NCI-H2196 (cell line): Measurements from ENCODE around the gene OPRL1.
A peak's percentile ranks its signal among the peaks of the same experiment; 100 is the strongest.

ENCODE experiments used
- DNase-seq: peaks from one replicate; lab custom pipeline; 2025; ENCODE audit not compliant: unreplicated experiment; lab: John Stamatoyannopoulos, UW

Gene OPRL1

DNA sequence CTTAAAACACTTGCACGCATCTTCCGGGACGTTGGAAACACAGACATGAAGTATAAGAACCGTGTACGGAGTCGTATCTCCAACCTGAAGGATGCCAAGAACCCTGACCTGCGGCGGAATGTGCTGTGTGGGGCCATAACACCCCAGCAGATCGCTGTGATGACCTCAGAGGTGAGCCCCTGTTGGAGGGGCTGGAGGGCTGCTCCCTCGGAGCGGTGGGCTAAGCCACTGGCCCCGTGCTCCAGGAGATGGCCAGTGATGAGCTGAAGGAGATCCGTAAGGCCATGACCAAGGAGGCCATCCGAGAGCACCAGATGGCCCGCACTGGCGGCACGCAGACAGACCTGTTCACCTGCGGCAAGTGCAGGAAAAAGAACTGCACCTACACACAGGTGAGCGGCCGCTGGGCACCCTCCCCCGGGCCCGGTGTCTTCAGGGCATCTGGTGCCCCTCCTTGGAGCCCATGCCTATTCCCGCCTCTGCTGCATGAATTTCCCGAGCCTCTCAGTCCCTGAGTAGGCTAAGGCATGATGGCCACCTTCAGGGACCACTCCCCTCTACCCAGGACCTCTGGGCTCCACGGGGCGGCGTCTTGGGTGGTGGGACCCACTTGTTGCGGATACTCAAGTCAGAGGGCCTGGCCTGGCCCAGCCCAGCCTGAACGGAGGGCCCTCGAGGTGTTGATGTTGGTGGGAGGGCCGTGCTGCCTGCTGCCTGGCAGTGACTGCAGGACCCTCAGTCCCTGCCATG is 9.5 kb upstream of the OPRL1 start:
- no peak for DNase-seq

DNA sequence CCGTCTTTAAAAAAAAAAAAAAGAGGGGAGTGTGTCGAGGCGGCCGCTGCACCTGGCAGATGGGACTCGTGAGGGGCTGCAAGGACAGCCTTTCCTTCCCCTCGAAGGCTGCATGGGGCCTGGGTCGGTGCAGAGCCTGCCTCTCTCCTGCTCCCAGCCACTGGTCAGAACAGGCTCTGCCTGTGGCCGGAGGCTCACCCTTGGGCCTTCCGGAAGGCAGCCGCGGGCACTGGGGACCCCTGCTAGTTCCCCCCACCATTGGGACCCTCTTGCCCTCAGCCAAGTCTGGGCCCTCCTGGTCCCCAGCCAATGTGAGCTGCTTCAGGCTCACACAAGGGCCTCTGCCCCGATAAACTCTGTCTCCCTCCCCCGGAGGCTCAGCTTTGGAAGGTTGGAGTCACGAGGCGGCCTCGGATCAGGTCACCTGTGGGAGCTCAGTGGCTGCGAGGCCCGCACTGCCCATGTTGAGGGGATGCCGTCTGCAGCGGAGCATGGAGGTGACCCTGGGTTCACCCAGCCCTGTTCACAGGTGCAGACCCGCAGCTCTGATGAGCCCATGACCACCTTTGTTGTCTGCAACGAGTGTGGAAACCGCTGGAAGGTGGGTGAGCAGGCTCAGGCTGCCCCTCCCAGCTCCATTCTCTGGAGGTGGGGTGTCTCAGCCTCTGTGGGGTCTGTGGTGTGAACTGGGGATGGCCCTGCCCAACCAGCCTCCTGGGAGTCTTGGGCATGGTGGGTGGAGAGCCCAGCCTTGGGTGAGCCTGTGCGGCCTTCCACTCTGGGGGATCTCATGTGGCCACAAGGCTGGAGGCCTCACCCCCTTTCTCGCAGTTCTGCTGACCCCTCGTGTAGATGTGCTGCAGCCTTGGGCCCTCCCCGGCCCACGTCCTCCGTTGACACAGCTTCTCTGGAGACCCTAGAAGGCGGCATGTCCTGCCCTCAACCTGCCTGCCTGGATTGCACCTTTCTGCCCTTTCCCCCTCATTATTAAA is 8.2 kb upstream of the OPRL1 start:
- no peak for DNase-seq

DNA sequence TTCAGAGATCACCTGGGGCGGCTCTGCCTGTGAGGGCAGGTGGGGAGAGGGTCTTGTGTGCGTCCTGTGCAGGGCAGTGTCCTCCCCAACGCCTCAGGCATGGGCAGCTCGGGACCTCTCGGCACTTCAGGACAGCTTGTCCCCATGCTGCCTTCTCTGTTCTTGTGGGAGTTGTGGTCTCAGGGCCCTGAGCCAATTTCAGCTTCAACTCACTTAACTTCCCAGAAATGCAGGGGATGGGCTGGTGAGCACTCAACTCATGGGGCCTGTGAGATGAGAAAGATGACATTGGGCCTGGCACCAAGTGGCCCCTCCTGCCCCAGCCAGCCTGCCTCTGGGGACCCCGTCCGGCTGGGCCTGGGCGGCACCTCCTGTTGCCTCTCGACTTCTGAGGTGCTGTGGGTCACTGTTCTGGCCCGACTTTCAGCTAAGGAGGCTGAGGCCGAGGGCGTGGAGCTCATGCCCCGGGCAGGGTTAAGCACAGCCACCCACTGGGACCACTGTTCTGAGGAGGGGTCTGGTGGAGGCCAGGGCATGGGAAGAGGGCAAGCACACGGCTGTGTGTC is 7.3 kb upstream of the OPRL1 start:
- no peak for DNase-seq

DNA sequence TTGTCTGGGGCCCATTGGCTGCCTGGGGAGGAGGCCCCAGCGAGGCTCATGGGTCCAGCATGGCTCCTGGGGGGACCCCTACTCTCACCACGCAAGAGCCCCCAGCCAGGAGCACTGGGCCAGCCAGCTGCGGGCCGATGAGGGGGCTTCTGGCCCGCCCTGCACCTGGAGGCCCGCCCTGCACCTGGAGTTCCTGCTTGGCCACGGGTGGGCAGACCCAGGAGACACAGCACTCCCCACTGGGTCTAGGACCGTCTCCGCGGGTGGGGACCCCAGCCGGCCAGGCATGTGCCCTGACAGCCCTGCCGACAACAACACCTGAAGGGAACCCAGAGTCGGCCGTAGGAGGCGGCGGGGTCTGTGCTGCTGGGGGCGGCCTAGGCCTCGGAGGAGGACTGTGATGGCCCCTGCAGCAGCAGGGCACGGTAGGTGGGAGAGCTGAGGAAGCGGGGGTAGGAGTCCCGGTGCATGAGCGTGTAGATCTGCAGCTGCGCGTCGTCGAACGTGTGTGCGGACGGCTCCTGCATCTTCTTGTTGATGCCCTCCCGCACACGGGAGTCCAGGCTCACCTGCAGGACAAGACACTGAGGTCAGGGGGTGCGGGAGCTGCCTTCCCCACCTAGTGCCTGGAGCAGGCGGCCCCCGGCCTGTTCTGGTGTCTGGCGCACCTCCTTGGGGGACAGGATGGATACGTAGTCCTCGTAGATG is 6.3 kb upstream of the OPRL1 start:
- DNase-seq, result no peak

DNA sequence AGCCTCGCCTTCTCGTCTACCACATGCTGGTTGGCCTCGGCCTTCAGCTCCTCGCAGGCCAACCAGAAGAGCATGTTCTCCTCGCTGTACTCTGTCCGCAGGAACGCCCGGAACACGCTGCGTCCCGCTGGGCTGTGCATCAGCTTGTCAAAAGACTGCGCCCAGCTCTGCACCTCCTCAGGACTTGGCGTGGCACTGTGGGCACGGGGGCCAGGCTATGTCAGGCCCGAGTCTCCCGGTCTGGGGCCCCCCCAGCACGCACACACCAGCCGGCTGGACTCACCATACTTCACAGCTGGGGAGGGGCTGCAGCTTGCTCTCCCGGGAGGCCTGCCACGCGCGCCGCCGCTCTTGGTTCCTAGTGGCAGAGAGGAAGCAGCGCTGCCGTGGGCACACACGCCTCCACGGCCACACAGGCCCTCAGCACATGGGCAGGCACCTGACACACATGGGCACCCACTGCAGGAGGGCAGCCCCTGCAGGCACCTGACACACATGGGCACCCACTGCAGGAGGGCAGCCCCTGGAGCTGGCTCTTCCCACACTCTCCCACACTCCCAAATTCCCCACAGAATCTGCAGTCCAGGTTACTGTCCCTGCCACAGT is 5.6 kb upstream of the OPRL1 start:
- DNase-seq, result no peak

DNA sequence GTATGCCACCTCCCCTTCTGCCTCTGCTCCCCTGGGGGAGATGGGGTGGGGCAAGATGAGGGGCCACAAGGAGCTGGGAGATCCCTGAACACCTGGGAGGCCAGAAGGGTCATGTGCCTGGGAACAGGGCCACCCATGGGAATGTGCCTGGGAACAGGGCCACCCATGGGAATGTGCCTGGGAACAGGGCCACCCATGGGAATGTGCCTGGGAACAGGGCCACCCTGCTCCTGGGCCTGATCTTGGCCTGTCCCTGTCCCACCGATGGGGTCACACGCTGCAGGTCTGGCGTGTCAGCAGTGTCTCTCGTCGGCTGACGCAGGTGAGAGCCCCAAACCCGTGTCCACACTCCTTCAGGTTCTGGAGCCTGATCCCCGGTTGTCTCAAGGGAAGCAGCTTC is 4.9 kb upstream of the OPRL1 start:
- no peak for DNase-seq

DNA sequence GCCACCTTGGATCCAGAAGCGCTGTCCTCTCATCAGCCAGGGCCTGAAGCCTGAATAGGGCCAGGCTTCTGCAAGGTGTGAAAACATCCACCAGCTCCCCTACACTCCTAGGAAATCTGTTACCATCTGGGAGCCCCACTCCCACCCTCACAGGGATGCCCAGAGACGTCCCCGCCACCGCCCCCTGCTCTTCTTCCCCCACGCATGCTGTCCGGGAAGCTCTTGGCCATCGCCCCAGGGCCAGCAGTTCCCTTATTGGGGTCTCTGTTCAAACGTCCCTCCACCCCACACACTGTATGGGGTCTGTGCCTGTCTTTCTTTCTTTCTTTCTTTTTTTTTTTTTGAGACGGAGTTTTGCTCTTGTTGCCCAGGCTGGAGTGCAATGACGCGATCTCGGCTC is 4.3 kb upstream of the OPRL1 start:
- no peak for DNase-seq

DNA sequence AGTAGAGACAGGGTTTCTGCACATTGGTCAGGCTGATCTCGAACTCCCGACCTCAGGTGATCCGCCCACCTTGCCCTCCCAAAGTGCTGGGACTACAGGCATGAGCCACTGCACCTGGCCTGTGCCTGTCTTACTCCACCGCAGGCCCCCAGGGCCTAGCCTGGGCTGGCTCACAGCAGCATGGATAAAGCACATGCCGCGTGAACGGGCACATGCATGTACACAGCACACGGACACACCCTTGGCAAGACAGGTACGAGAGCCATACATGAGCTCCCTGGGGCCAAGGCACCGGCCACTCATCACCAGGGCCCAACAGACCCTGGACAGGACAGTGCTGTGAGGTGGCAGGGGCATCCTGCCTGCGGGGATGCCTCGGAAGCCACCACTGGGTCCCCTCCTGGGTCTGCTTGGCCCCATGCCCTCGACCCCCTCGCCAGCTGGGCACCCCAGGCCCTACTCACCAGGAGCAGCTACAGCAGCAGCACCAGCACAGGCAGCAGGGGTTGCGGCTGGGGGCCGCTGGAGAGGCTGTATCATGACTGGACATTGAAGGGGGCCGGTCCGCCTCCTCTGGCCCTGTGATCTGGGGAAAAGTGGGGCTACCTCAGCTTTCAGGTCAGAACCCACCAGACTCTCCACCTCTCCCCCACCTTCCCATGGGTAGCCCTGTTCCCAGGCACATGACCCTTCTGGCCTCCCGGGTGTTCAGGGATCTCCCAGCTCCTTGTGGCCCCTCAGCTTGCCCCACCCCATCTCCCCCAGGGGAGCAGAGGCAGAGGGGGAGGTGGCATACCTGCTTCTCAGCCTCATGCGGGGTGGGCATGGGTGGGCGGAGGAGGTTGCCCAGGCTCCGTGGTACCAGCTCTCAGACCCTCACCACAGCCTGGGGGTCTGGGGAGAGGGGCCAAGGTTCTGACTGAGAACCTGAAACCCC is 3.6 kb upstream of the OPRL1 start:
- no peak for DNase-seq

DNA sequence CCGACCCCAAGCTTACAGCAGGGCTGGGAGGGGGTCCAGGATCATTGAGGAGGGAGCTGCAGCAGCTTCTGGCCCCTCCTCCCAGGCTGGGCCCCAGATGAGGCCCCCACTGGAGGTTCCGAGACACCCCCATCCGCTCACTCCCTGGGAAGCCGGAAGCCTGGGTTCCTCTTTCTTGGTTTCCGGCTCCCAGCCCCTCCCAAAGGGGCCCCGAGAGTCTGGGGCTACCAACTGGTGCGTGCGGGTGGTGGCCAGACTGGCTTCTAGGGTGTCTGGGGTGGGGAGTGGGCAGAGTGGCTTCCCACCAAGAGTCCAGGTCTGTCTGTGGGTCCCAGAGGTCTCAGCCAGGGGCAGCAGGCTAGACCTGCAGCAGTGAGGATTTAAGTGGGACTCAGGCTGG is 2.8 kb upstream of the OPRL1 start:
- no peak for DNase-seq

DNA sequence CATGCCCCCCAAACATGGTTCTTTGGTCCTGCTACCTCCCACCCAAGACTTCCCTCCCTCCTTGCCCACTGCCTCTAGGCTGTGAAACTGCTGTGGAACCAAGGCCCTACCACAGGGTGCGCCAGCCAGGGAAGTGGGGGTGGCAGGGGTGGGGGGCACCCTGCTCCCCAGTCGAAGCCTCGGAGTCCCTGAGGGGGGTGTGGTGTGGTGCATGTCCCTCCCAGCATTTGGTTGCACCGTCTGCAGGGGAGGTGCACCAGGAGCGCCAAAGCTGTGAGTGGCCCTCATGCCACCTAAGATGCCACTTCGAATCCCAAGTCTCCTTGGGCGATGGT is 2.4 kb upstream of the OPRL1 start:
- no peak for DNase-seq

DNA sequence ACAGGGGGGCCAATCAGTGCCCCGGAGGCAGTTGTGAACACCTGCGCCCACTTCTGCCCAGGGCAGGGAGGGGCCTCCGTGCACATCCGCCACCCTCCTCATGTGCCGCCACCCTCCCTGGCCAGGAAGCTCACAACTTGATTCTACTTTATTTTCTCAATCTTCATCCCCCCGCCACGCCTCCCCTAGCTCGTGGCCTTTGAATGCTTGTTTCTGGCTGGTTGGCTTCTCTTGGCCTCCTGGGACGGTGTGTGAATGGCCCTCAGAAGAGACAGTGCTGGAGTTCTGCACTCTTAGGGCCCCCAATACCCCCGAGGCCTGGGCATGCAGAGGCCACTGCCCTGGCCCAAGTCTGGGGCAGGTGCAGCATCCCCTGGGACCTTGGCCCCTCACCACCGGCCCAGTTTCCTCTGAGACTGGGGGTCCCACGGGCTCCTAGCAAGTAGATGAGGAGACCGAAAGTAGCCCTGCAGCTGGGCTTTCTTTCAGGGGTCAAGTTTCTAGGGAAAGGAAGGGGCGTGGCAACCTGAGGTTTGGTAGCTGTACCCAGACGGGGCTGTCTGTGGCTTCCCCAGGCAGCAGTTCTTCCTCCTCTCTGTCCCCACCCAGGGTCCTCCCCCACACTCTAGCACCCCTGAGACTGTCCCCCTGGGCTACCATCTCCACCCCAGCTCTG is 1.9 kb upstream of the OPRL1 start:
- DNase-seq, result no peak

DNA sequence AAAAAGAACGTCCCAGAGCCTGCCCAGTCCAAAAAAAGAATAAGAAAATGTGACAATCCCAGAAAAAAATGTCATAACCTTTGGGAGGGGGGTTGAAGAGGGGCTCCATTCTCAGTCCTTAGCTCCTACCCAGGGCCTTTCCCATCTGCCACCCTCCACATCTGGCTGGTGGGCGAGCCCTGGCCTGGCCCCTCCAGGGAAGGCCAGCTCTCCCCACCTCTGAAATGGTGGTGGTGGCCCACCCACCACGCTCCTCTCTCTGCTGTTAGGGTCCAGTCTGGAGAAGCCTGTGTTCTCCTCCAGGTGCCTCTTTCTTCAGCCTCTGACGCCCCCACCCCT is 979 bp upstream of the OPRL1 start:
- DNase-seq, result no peak

DNA sequence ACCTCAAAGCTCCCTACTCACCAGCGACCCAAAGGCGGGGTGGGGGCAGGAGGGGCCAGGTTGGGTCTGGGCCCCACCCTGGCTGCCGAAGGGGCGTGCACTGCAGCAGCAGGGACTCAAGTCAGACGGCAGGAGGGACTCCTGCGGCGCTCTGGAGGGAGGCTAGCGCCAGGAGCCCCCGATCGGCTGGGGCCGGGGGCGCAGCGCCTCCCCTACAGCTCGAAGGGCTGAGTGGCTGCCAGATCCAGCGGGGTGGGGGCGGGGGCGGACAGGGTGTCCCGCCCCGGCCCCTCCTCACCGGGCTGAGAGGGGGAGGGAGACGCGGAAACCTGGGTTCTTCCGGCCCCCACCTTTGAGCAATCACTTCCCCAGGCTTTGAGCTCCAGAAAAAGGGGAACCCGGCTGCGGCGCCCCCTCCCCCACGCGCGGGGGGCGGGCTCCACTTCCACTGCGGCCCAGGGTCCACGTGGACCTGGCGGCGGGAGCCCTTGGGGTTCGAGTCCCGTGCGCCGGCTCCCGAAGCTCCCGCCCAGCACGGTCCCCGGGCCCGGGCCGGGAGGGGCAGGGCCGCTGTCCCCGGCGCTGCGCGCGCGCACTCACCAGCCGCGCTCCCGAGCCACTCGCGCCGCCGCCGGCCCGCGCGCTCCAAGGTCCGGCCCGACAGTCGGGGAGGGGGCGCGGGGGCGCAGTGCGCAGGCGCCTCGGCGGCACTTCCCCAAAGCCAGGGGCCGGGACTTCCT is 439 bp upstream of the OPRL1 start, which contains the start of gene RGS19:
Gene RGS19 (minus strand): TSS at position 246 of the 740 bp plus-strand sequence. CDS start 2,632 bp downstream, outside the sequence.
- DNase-seq, result peak; percentile 87

DNA sequence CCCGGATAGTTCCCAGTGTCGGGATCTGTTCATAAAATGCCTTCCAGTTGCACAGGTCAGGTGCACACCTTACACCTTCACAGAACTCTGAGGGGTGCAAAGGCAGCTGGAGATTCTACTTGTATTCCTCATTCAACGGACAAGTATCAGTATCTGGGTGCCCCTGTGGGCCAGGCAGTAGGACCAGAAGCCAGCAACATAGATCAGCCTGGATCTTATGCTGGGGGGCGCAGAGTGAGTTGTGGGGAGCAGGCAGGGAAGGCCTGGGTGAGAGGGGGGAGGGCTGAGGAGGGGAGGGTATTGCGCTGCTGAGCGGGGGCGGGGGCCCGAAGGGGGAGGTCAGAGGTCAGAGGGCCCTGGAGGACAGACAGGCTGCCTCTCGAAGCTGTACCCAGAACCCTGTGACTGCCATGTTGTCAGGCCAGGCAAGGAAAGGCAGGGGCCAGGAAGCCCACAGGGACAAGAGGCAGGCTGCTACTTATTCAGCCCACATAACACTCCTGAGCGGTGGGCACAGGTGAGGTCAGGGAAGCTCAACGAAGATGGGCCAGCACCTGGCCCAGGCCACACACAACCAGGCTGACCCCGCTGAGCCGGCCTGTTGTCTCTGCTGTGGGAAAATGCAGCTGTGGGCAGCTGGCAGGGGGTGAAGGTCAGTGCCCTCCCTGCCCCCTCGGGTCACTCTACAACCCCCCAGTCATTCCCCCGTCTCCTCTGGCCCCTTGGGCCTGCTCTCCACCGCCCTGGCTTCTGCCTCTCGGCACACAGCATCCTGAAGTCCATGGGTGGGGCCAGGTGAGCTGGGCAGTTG is 1.1 kb downstream of the OPRL1 start:
- no peak for DNase-seq

DNA sequence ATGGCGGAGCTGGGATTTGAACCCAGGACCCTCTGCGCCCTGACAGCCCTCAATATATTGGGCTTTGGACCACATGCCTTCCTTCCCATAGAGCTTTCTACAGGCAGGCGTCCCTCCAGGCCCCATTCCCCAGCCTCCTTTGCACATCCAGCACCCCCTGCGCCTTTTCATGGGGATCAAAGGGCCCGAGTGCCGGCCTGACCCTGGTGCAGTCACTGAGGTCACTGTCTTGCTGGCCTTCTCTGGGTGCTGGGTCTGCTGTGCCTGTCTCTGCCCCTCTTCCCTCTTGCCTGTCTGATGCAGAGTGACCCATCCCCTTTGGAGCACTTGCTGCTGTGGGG is 1.7 kb downstream of the OPRL1 start:
- DNase-seq, result no peak

DNA sequence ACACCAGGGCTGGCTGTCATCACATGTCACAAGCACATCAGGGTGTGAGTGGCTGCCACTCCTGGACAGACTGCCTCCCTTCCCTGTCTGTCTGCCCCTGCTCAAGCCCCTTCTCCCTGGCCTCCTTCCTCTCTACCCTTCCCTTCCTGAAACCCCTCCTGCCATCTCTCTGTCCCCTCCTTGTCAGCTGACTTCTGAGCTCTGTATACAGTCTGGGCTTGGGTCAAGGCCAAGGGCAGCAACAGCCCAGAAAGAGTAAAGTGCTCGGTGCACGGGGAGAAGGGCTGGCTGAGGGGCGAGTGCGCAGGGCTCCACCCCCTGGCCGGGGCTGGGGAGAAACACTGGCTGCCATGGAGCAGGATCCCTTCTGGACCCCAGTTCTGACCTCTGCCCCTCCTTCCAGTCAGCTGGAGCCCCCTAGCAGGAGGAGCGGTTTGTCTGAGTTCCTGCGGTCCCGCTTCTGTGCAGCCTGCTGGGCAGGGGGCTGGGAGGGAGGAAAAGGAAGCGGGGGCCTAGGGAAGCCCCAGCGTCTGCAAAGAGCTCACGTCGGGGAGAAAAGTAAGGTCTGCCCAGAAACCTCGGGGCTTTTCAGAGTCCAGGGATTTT is 2.3 kb downstream of the OPRL1 start:
- no peak for DNase-seq

DNA sequence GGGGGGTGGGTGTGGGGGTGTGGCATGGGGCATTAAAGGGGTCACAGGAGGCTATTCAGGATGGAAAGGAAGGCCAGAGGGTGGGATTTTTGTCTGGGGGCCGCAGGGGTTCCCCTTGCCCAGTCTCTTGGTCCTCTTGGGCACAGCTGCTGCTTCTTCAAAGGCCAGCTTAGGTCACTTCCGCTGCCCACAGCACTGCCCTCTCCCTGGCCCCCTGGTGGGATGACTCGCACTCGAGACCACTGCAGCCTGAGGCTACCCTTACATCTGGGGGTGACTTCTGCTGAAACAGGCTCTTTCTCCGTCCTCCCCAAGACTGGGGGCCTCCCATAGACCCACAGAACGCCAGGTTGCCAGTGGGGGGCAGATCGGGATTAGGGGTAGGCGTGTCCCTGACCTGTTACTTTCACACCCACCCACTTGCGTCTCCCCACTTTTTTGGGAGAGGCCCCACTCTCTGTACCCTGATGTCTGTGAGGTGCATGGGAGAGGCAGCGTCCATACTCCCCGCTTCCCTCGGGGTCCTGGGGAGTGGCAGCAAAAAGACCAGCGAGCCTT is 3.0 kb downstream of the OPRL1 start:
- no peak for DNase-seq
